A549 treated with AZD2906 at 1 μM for 4 hours (cell line): ENCODE data around the gene MIEF2. TPM values are rescaled to one million over a fixed set of nuclear protein-coding genes. Genes with fewer than 3 reads are reported as not detected.

Experiments used
- total RNA-seq: library from RNA; stranded (reverse); fragments of 200-300 nt; extraction: Qiagen RNA extraction; gene quantifications from 5 replicates; pipeline ENCODE4 v1.2.3, GENCODE V29; 2022

Gene MIEF2
- 7.8 to 12.0 TPM (median 10.7 TPM) in 5 replicates for total RNA-seq

GRCh38 chr17:18260332-18261145 lies at the start of gene MIEF2:
TSS of gene MIEF2 (plus strand) at chr17:18260662. CDS start at chr17:18262721, 2,059 bp downstream.

DNA sequence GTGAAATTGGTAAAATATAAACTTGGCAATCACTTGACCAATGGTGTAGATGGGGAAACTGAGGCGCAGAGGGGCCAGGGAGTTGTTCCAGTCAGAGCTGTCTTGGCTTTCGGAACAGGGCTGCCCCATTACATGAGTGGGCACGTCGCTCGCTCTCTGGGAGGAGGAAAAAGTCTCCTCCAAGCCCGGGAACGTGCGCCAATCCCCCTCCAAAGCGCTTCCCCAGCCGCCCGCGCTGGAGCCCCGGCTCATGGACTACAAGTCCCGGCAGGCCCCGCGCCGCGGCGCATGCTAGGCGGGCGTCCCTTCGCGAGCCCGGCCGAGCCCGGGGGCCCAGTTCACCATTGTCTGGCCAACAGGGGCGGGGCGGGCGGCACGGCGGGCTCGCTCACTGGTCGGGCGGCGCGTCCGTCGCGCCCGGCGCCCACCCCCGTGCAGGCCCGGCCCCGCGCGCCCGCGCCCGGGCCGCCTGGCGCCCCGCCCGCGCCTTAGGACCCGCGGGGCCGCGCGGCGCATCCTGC lies 35.3 kb upstream of the MIEF2 start, which contains the start of gene LLGL1:
Gene LLGL1 (plus strand): TSS at position 515 of the 521 bp plus-strand sequence. CDS start 48 bp downstream, outside the sequence.

GRCh38 chr17:18258356-18259038 lies 2.0 kb upstream of the MIEF2 start, which contains the start of gene FLII:
TSS of gene FLII (minus strand) at chr17:18258738. CDS start at chr17:18258690, 48 bp downstream.

GRCh38 chr17:18314731-18315561 lies 54.5 kb downstream of the MIEF2 start, which contains the start of the genes SMCR8 and TOP3A:
TSS of gene SMCR8 (plus strand) at chr17:18315293. CDS start at chr17:18315790, 497 bp downstream.
TSS of gene TOP3A (minus strand) at chr17:18314994. CDS start at chr17:18314778, 216 bp downstream.

Other genes starting within 250 kb of the MIEF2 start
- 23.0 to 29.4 TPM (median 28.1 TPM) in 5 replicates for gene ATPAF2, start 221.5 kb upstream of the MIEF2 start, total RNA-seq
- gene GID4, start 221.3 kb upstream of the MIEF2 start, total RNA-seq = 9.2 to 11.4 TPM (median 10.9 TPM) in 5 replicates
- 47.0 to 54.4 TPM (median 50.7 TPM) in 5 replicates for gene DRG2, start 172.7 kb upstream of the MIEF2 start, total RNA-seq
- 0.45 to 0.56 TPM (median 0.52 TPM) in 5 replicates for gene MYO15A, start 151.9 kb upstream of the MIEF2 start, total RNA-seq
- 45.6 to 51.8 TPM (median 49.4 TPM) in 5 replicates for gene ALKBH5, start 76.8 kb upstream of the MIEF2 start, total RNA-seq
- 12.5 to 16.9 TPM (median 15.6 TPM) in 5 replicates for gene LLGL1, start 35.0 kb upstream of the MIEF2 start, total RNA-seq
- 215 to 250 TPM (median 237 TPM) in 5 replicates for gene FLII, start 1.9 kb upstream of the MIEF2 start, total RNA-seq
- gene TOP3A, start 54.3 kb downstream of the MIEF2 start, total RNA-seq = 30.6 to 37.4 TPM (median 32.8 TPM) in 5 replicates
- gene SMCR8, start 54.6 kb downstream of the MIEF2 start, total RNA-seq = 13.4 to 15.5 TPM (median 15.0 TPM) in 5 replicates
- gene SHMT1, start 102.9 kb downstream of the MIEF2 start, total RNA-seq = 43.3 to 47.5 TPM (median 46.8 TPM) in 5 replicates
- gene EVPLL, start 117.1 kb downstream of the MIEF2 start, total RNA-seq = not detected in 5 replicates
- gene LGALS9C, start 216.1 kb downstream of the MIEF2 start, total RNA-seq = not detected in 5 replicates